H9 (cell line): ENCODE measurements around the gene DOCK1. TPM values are rescaled to one million over a fixed set of nuclear protein-coding genes. Genes with fewer than 3 reads are reported as not detected.

Source experiments
- DNase-seq: peaks from one replicate; pipeline ENCODE4 v3.0.0-alpha.2; 2017
- H2AFZ ChIP-seq: one replicate; pipeline ENCODE4 v1.6.1; 2013; ENCODE audit warnings: mild to moderate bottlenecking, low read length, control low read depth, moderate library complexity
- H2AK5ac ChIP-seq: 2 replicates; pipeline ENCODE4 v1.6.1; 2013; ENCODE audit warnings: low read length, control low read depth, mixed read lengths; ENCODE audit not compliant: insufficient read length
- H2BK120ac ChIP-seq: one replicate; pipeline ENCODE4 v1.6.1; 2013; ENCODE audit warnings: low read depth, mild to moderate bottlenecking, low read length, control low read depth, inconsistent platforms; ENCODE audit not compliant: poor library complexity, severe bottlenecking
- H2BK12ac ChIP-seq: 2 replicates; pipeline ENCODE4 v1.6.1; 2013; ENCODE audit warnings: low read length, control low read depth, mixed read lengths, low read depth; ENCODE audit not compliant: insufficient read length
- H2BK15ac ChIP-seq: 2 replicates; pipeline ENCODE4 v1.6.1; 2013; ENCODE audit warnings: low read depth, low read length, control low read depth
- H2BK20ac ChIP-seq: one replicate; pipeline ENCODE4 v1.6.1; 2013; ENCODE audit warnings: low read depth, mild to moderate bottlenecking, low read length, control low read depth, inconsistent platforms; ENCODE audit not compliant: poor library complexity, severe bottlenecking
- H2BK5ac ChIP-seq: 2 replicates; pipeline ENCODE4 v1.6.1; 2013; ENCODE audit warnings: low read length, control low read depth, mixed read lengths; ENCODE audit not compliant: insufficient read length
- H3K14ac ChIP-seq: 2 replicates; pipeline ENCODE4 v1.6.1; 2013; ENCODE audit warnings: low read length, control low read depth; ENCODE audit not compliant: insufficient read depth
- H3K18ac ChIP-seq: 2 replicates; pipeline ENCODE4 v1.6.1; 2013; ENCODE audit warnings: low read depth, mild to moderate bottlenecking, mixed read lengths, low read length, control low read depth; ENCODE audit not compliant: insufficient read length
- H3K23ac ChIP-seq: 2 replicates; pipeline ENCODE4 v1.6.1; 2013; ENCODE audit warnings: low read length, control low read depth, mixed read lengths, low read depth; ENCODE audit not compliant: insufficient read length
- H3K23me2 ChIP-seq: 2 replicates; pipeline ENCODE4 v1.6.1; 2013; ENCODE audit warnings: low read depth, mild to moderate bottlenecking, mixed read lengths, low read length, control low read depth; ENCODE audit not compliant: insufficient read length, poor library complexity, severe bottlenecking
- H3K27ac ChIP-seq: 2 replicates; pipeline ENCODE4 v1.5.1; 2013; ENCODE audit warnings: low read length, control low read depth, mixed read lengths, low read depth; ENCODE audit not compliant: insufficient read length
- H3K27me3 ChIP-seq: 2 replicates; pipeline ENCODE4 v1.6.1; 2013; ENCODE audit warnings: low read length, control low read depth, inconsistent platforms; ENCODE audit not compliant: insufficient read depth
- H3K4ac ChIP-seq: 2 replicates; pipeline ENCODE4 v1.6.1; 2013; ENCODE audit warnings: low read depth, mild to moderate bottlenecking, control low read depth, inconsistent platforms, low read length, moderate library complexity
- H3K4me1 ChIP-seq: 2 replicates; pipeline ENCODE4 v1.6.1; 2013; ENCODE audit warnings: low read length, control low read depth, inconsistent platforms; ENCODE audit not compliant: insufficient read depth
- H3K4me2 ChIP-seq: 2 replicates; pipeline ENCODE4 v1.6.1; 2013; ENCODE audit warnings: low read length, control low read depth, mixed read lengths; ENCODE audit not compliant: insufficient read length, insufficient read depth
- H3K56ac ChIP-seq: 2 replicates; pipeline ENCODE4 v1.6.1; 2013; ENCODE audit warnings: low read depth, mild to moderate bottlenecking, mixed read lengths, low read length, control low read depth; ENCODE audit not compliant: insufficient read length
- H3K79me1 ChIP-seq: 2 replicates; pipeline ENCODE4 v1.6.1; 2013; ENCODE audit warnings: low read depth, mild to moderate bottlenecking, moderate library complexity, low read length, control low read depth, inconsistent platforms; ENCODE audit not compliant: insufficient read depth, poor library complexity, severe bottlenecking
- H3K79me2 ChIP-seq: 2 replicates; pipeline ENCODE4 v1.6.1; 2013; ENCODE audit warnings: low read length, control low read depth, inconsistent platforms; ENCODE audit not compliant: insufficient read depth
- H3K9ac ChIP-seq: 2 replicates; pipeline ENCODE4 v1.6.1; 2013; ENCODE audit warnings: low read length, control low read depth, mixed read lengths; ENCODE audit not compliant: insufficient read length; ENCODE audit errors: extremely low read depth
- H3K9me3 ChIP-seq: one replicate; pipeline ENCODE4 v1.6.1; 2013; ENCODE audit warnings: low read depth, low read length, inconsistent platforms; ENCODE audit not compliant: control insufficient read depth
- H3T11ph ChIP-seq: one replicate; pipeline ENCODE4 v1.6.1; 2013; ENCODE audit warnings: mild to moderate bottlenecking, low read length, control low read depth, inconsistent platforms
- H4K20me1 ChIP-seq: one replicate; pipeline ENCODE4 v1.6.1; 2013; ENCODE audit not compliant: control insufficient read depth, insufficient read length, insufficient read depth
- H4K5ac ChIP-seq: 2 replicates; pipeline ENCODE4 v1.6.1; 2013; ENCODE audit warnings: low read depth, mild to moderate bottlenecking, mixed read lengths, low read length, control low read depth; ENCODE audit not compliant: insufficient read length
- H4K8ac ChIP-seq: replicated peaks from 2 replicates; pipeline ENCODE4 v1.6.1; 2013; ENCODE audit warnings: low read length, control low read depth, mixed read lengths, low read depth; ENCODE audit not compliant: insufficient read length
- H4K91ac ChIP-seq: 2 replicates; pipeline ENCODE4 v1.6.1; 2013; ENCODE audit warnings: low read depth, mild to moderate bottlenecking, moderate library complexity, mixed read lengths, low read length, control low read depth; ENCODE audit not compliant: insufficient read length
- H3K27ac Mint-ChIP-seq, 3 experiments: 2 replicates in 2 of 3; 3 replicates in 1 of 3; pipeline ENCODE4 v1.8.0; 2020 to 2021; ENCODE audit warnings: mixed read lengths in 3 of 3, mild to moderate bottlenecking in 1 of 3, moderate library complexity in 1 of 3
- H3K27me3 Mint-ChIP-seq: 2 replicates; pipeline ENCODE4 v1.8.0; 2021; ENCODE audit warnings: low read depth, mild to moderate bottlenecking, moderate library complexity, mixed read lengths
- H3K36me3 Mint-ChIP-seq, 3 experiments: 2 replicates in 2 of 3; 3 replicates in 1 of 3; pipeline ENCODE4 v1.8.0; 2020 to 2021; ENCODE audit warnings: low read depth in 3 of 3, mixed read lengths in 3 of 3; ENCODE audit not compliant: insufficient read depth in 1 of 3
- H3K4me1 Mint-ChIP-seq, 2 experiments: 2 replicates each; pipeline ENCODE4 v1.8.0; 2020; ENCODE audit warnings: mixed read lengths in 2 of 2
- H3K4me3 Mint-ChIP-seq, 2 experiments: 2 replicates in 1 of 2; 3 replicates in 1 of 2; pipeline ENCODE4 v1.8.0; 2020 to 2021; ENCODE audit warnings: mild to moderate bottlenecking in 2 of 2, mixed read lengths in 2 of 2, moderate library complexity in 1 of 2
- H3K9me3 Mint-ChIP-seq, 2 experiments: 2 replicates in 1 of 2; 3 replicates in 1 of 2; pipeline ENCODE4 v1.8.0; 2020; ENCODE audit warnings: mild to moderate bottlenecking in 2 of 2, mixed read lengths in 2 of 2, moderate library complexity in 1 of 2
- CTCF ChIP-seq: fragments of 200-600 bp; sonication (generic); conservative IDR thresholded peaks from 3 replicates; pipeline ENCODE4 v1.8.0; 2021; ENCODE audit warnings: antibody characterized with exemption, mild to moderate bottlenecking
- WGBS: extraction: QIAGEN DNeasy Blood & Tissue Kit; methylation state at CpG from one replicate; pipeline ENCODE4 v1.1.7; 2013; ENCODE audit warnings: missing lambda C conversion rate, low lambda C conversion rate, mixed read lengths; ENCODE audit not compliant: insufficient read length; ENCODE audit errors: extremely low coverage; 5-methylcytosine and 5-hydroxymethylcytosine counted together
- total RNA-seq: library from RNA; stranded (reverse); gene quantifications from 2 replicates; pipeline ENCODE4 v1.2.1, GENCODE V29; 2021

DOCK1 gene
- total RNA-seq, 1 experiment from 2014 or later, result 57.0 TPM

GRCh38 chr10:127081851-127082345, 176.7 kb downstream of the DOCK1 start:
- no peak overlapping the region for H3K4me2 ChIP-seq
- no peak overlapping the region for H4K91ac ChIP-seq
- H4K5ac ChIP-seq, result no peak overlapping the region
- no peak overlapping the region for H3K9ac ChIP-seq
- no peak overlapping the region for H2BK5ac ChIP-seq
- H3K79me1 ChIP-seq, result no peaks in the 10 kb centered on the region
- H2BK20ac ChIP-seq, result no peak overlapping the region
- no peaks in the 10 kb centered on the region for H3K23me2 ChIP-seq
- Mint-ChIP-seq H3K4me1 (peaks cover 20 to 22% of the 10 kb centered on the region in 2 experiments), H3K27me3 (no peaks in the 10 kb centered on the region), H3K27ac (peak overlapping the region in 1 of 3 experiments; percentile 10; a peak in 1 of 7 replicates), H3K4me3 (no peak overlapping the region), H3K9me3 (peaks cover 0 to 5% of the 10 kb centered on the region in 2 experiments; a peak in 1 of 5 replicates), H3K36me3 (peaks cover 20 to 25% (median 24%) of the 10 kb centered on the region in 3 experiments)
- H3K27me3 ChIP-seq, result no peaks in the 10 kb centered on the region
- no peak for DNase-seq
- no peaks in the 10 kb centered on the region for H3K4me1 ChIP-seq
- H3K27ac ChIP-seq, result no peak overlapping the region
- no peak overlapping the region for H4K8ac ChIP-seq
- H3K56ac ChIP-seq, result no peak overlapping the region
- no peak overlapping the region for H2BK15ac ChIP-seq
- H3K18ac ChIP-seq, result no peak overlapping the region
- no peaks in the 10 kb centered on the region for H3K79me2 ChIP-seq
- H2BK120ac ChIP-seq, result no peak overlapping the region
- no peak overlapping the region for H2AFZ ChIP-seq
- no CpG with 5 or more reads among the region's 10 CpGs for WGBS
- H2AK5ac ChIP-seq, result no peak overlapping the region
- H3K4ac ChIP-seq, result no peak overlapping the region
- no peak overlapping the region for H3K23ac ChIP-seq
- H4K20me1 ChIP-seq, result no peaks in the 10 kb centered on the region
- H3K9me3 ChIP-seq, result no peaks in the 10 kb centered on the region
- H3T11ph ChIP-seq, result no peak overlapping the region
- H3K14ac ChIP-seq, result no peak overlapping the region
- TF ChIP-seq CTCF, result no peak
- no peak overlapping the region for H2BK12ac ChIP-seq
